GM10248 (cell line): ENCODE data around the gene PDGFD.
A peak's percentile ranks its signal among the peaks of the same experiment; 100 is the strongest.

Experiments used
- CTCF ChIA-PET: fragments of 300-600 bp; sonication (Branson Sonifier 250); formaldehyde crosslinking; extraction: SDS; loops from one replicate; lab custom pipeline; 2021; ENCODE audit warnings: antibody characterized with exemption; lab: Yijun Ruan, JAX
- POLR2A ChIA-PET: fragments of 350-650 bp; sonication (Branson Sonifier 250); formaldehyde crosslinking; extraction: SDS; loops from one replicate; lab custom pipeline; 2020; ENCODE audit warnings: antibody characterized with exemption; lab: Yijun Ruan, JAX
- DNase-seq: peaks from one replicate; pipeline ENCODE4 v3.0.0; 2012; ENCODE audit errors: extremely low spot score
- CTCF ChIP-seq: IDR thresholded peaks from 2 replicates; pipeline ENCODE4 v1.5.1; 2012; ENCODE audit warnings: mild to moderate bottlenecking, low read depth; ENCODE audit errors: extremely low read depth, missing control alignments, control extremely low read depth

Gene PDGFD

GRCh38 chr11:104024572-104024971, 139.4 kb downstream of the PDGFD start:
- POLR2A ChIA-PET = no interaction called here
- no peak for TF ChIP-seq CTCF
- CTCF ChIA-PET = interaction anchor here (1.1 kb wide), 1 partner anchor 13 kb away, joined by 4 read pairs; no protein-coding TSS in a partner anchor
- no peak for DNase-seq

GRCh38 chr11:104015649-104016415, 148.1 kb downstream of the PDGFD start:
- TF ChIP-seq CTCF = no peak
- CTCF ChIA-PET = interaction anchor here (1.7 kb wide), 1 partner anchor 17 kb away, joined by 4 read pairs; no protein-coding TSS in a partner anchor
- POLR2A ChIA-PET = no interaction called here
- DNase-seq = peak; percentile 10

DNA sequence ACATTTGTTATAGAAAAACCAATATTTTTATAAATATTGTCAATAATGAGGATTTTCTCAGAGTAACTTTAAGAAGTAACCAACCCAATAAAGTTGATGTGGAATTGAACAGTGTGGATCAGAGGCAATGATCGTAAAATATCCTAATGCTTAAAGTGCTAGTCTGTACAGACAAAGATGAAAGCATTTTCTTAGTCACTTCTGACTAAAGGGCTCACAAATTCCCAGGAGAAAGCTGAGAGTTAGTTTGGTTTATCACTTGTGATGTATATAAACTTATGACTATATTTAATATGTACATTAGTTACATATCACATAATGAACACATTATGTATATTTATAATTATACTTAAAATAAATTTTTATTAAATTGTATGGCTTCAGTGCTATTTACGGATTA, 152.9 kb downstream of the PDGFD start:
- ChIA-PET POLR2A (no interaction called here), CTCF (interaction anchor here (1.0 to 2.4 kb wide), 4 partner anchors 14 to 48 kb away, joined by 3 to 6 read pairs (median 4); no protein-coding TSS in a partner anchor)
- no peak for TF ChIP-seq CTCF
- DNase-seq = no peak

DNA sequence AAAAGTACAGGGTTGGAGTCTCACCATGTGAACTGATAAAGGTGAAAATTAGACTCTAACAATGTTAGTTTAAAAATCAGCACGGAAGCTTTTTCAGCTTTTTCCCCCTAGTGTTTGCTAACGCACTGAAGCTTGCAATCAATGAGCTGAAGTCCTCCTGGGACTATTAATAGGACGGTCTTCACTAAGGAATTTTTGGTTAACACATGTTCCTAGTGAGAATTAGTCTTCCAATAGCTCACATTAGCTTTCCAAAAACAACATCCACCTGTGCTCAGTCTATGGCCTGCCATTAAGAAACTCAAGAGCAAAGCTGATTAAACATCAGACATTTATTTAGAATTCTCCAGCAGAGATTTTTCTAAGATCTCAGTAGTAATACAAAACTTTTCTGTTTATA, 154.2 kb downstream of the PDGFD start:
- no peak for TF ChIP-seq CTCF
- DNase-seq = no peak
- ChIA-PET CTCF (no interaction called here), POLR2A (no interaction called here)

- no peak for DNase-seq
- POLR2A ChIA-PET = no interaction called here
- no peak for TF ChIP-seq CTCF
- CTCF ChIA-PET = interaction anchor here (0.8 kb wide), 1 partner anchor 9 kb away, joined by 3 read pairs; no protein-coding TSS in a partner anchor
Measured at GRCh38 chr11:104005234-104005855, 158.6 kb downstream of the PDGFD start.

GRCh38 chr11:104003491-104003890, 160.5 kb downstream of the PDGFD start:
- no peak for TF ChIP-seq CTCF
- ChIA-PET CTCF (no interaction called here), POLR2A (no interaction called here)
- DNase-seq = no peak
